COLO668 (cell line): ENCODE results near the gene CDK19.
"Not testable (repeated sequence)": the region's sequence is repeated elsewhere in the genome, so short reads cannot be mapped to it uniquely, and the experiment has no call there.

Experiments
- DNase-seq: peaks from one replicate; lab custom pipeline; 2025; ENCODE audit not compliant: unreplicated experiment; lab: John Stamatoyannopoulos, UW

Gene CDK19

DNA sequence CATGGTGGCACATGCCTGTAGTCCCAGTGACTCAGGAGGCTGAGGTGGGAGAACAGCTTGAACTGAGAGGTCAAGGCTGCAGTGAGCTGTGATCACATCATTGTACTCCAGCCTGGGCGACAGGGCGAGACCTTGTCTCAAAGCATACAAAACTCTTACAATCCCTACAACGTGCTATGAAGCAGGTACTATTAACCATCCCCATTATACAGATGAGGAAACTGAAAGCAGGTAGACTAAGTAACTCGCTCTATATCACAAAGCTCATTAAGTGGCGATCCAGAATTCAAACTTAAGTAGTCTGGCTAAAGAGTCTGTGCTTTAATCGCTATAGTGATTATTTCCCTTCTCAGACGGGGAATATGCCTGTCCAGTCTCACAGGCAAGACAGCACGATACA is 54.7 kb downstream of the CDK19 start:
- DNase-seq, result no peak

DNA sequence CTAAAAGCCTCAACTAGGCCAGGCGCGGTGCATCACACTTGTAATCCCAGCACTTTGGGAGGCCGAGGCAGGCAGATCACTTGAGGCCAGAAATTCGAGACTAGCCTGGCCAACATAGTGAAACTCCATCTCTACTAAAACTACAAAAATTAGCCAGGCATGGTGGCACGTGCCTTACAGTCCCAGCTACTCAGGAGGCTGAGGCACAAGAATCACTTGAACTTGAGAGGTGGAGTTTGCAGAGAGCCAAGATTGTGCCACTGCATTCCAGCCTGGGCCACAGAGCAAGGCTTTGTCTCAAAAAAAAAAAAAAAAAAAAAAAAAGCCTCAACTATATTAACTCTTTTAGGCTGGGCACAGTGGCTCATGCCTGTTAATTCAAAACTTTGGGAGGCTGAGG is 55.2 kb downstream of the CDK19 start:
- not testable (repeated sequence) for DNase-seq

DNA sequence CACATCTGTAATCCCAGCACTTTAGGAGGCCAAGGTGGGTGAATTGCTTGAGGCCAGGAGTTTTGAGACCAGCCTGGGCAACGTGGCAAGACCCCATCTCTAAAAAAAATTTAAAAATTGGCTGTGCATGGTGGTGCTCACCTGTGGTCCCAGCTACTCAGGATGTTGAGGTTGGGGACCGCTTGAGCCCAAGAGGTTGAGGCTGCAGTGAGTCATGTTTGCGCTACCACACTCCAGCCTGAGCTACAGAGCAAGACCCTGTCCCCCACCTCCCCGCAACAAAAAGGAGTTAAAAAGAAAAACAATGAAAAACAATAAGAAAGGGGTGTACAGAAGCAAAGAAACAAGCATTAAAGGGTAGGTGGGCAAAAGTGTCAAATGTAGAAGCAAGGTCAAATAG is 57.3 kb downstream of the CDK19 start:
- no peak for DNase-seq

DNA sequence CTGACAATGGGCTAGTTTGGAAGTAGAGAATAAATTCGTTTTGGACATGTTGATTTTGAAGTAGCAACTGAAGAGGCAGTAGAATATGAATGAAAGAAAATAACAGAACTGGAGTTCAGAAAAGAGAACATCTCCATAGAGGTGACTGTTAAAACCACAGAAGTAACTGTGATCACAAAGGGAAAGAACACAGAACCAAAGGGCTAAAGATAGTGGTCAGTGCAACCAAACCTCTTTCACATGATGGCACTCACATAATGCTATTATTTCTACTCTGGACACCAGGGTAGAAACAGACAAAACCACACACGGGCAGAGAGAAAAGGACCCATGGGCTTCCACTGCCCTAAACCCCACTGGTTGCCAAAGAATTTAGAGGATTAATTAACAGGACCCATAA is 58.5 kb downstream of the CDK19 start:
- DNase-seq, result no peak

DNA sequence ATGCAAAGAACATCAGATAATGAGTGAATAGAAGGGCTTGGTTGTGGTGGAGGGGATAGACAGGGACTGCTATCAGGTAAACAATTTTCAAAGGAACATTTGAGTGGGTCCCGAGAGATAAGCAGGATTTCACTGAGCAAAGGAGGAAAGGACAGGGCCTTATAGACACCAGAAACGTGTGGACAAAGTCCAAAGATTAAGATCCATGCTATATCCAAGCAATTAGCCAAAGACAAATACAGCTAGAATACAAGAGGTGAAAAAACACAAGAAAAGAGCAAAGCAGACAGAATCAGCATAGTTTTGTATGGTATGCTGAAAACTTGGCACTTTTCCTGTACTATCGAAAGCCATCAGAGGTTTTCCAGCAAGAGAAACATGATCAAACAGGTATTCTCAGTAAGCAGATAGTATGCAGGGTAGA is 59.8 kb downstream of the CDK19 start:
- no peak for DNase-seq

DNA sequence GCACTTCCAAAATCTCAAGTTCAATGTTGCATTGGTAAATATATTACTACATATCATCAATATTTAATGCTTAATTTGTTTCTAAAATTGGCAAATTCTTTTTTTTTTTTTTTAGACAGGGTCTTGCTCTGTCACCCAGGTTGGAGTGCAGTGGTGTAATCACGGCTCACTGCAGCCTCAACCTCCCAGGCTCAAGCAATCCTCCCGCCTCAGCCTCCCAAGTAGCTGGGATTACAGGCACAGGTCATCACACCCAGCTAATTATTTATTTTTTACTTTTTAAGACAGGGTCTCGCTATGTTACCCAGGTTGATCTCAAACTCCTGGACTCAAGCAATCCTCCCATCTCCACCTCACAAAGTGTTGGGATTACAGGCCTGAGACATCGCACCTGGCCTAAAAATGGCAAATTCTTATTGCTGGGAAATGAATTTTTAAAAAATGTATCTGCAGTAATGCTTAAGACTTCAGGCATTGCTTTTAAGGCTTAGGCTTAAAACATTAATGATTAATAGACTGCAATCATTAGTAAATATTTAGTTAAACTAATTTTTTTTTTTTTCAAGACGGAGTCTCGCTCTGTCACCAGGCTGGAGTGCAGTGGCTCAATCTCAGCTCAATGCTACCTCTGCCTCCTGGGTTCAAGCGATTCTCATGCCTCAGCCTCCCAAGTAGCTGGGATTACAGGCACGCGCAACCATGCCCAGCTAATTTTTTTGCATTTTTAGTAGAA is 61.2 kb downstream of the CDK19 start:
- not testable (repeated sequence) for DNase-seq

DNA sequence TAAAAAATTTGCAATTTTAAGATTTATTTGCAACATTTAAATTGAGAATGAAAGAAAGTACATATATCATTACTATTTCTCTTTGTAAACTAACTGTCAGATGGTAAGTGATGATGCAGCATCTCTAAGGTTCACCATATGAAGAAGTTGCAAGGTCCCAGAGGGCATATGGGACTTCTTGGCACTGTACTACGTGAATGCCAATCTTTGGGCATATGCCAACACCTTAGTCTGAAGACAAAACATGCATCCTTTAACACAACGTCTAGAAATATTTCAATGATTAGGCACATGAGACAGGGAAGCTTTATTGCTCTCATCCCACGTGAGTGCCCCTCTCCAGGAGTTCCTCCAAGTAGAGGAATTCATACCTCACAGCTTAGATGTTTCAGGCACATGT is 66.8 kb downstream of the CDK19 start:
- DNase-seq, result no peak

DNA sequence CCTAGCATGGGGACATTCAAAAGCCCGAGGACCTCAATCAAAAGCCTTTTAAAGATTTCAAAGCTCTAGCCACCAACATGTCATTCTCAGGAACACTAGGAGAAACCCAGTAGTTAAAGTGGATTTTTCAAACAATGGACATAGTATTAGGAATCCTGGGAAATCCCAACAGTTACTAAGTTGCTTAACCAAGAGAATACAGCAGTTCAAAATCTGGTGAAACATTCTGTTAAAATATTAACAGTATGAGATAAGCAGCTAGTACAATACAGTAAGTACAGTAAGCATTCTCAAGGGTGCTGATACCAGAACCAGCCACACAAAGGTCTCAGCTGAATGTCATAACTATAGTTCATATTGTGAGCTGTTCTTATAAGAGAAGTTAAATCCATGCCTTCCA is 68.6 kb downstream of the CDK19 start:
- DNase-seq, result no peak

DNA sequence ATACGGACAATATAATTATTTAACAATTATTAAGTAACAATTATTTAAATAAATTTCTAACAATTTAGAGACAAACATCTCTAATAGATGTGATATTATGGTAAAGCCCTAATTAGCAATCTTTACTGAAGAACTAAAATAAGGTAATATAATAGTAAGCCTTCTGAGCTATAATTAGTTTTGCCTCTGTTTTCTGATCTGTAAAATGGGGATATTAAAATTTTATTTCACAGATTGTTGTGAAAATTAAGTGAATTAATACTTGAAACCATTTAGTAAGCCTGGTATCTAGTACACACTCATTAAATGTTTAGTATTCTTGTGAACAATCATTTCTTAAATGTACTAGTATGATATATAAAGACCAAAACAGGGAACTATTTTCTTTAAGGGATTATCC is 70.3 kb downstream of the CDK19 start:
- DNase-seq, result no peak

DNA sequence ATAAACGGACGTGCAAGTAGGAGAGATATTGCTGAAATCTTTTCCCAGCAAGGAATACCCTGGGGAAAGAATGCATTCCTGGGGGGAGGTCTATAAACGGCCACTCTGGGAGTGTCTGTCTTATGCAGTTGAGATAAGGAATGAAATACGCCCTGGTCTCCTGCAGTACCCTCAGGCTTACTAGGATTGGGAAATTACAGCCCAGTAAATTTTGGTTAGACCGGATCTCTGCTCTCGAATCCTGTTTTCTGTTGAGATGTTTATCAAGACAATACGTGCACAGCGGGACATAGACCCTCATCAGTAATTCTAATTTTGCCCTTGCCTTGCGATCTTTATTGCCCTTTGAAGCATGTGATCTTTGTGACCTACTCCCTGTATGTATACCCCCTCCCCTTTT is 72.7 kb downstream of the CDK19 start:
- not testable (repeated sequence) for DNase-seq

DNA sequence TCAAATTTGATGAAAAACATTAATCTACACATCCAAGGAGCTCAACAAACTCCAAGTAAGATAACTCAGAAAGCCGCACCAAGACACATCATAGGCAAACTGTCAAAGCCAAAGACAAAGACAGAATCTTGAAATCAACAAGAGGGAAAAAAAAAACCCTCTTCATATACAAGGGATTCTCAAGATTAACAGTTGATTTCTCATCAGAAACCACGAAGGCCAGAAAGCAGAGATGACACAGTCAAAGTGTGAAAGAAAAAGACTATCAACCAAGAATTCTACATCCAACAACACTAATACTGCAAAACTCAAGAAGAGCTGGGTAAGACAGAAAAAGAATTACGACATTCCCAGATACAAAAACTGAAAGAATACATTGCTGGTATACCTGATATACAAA is 73.8 kb downstream of the CDK19 start:
- no peak for DNase-seq

DNA sequence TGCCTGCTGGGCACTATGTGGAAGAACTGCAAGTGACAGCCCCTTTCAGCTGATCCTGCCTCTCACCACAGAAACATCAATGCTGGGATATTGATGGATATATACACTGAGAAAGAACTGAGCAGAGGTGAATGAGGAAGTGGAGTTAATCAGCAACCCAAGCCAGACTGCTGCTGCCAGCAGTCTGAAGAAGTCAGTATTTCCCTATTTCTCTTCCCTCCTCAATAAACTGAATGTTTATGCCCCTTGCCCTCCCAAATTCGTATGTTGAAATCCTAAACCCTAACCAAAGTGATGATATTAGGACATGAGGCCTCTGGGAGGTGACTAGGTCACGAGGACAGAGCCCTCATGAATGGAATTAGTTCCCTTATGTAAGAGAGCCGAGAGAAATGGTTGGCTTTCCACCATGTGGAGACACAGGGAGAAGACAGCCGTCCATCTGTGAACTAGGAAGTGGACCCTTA is 76.3 kb downstream of the CDK19 start:
- no peak for DNase-seq

DNA sequence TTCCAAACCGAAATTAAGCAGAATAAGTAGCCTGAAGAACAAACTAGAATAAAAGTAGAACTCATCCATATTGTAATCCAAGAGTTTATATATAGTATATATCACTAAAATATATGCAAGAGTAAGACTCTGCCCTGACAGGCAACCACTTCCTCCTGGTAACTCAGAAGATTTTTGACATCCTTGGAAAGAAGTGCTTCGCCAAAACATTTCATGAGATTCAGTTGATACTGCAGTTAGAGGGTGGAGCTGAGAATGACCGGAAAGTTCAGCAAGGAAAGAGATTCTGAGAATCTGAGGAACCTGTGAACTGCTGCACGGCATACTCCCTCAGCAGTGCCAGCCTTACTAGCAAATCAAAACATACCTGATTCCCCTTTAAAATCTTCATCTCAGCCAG is 79.6 kb downstream of the CDK19 start:
- DNase-seq, result no peak

DNA sequence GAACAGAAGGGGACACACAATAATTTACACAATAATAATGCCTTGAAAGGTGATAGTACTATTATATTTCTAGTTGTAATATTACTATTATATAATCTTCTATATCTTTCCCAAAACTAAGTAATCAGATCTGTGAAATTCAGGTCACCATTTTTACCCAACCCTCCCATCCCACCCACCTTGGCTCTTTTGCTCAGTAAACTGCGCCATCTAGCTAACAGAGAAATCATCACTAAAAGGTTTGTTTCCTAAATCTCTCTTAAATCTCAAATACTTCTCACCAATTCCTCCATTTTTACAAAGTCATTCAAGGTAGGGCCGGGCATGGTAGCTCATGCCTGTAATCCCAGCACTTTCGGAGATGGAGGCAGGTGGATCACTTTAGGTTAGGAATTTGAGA is 83.4 kb downstream of the CDK19 start:
- no peak for DNase-seq

DNA sequence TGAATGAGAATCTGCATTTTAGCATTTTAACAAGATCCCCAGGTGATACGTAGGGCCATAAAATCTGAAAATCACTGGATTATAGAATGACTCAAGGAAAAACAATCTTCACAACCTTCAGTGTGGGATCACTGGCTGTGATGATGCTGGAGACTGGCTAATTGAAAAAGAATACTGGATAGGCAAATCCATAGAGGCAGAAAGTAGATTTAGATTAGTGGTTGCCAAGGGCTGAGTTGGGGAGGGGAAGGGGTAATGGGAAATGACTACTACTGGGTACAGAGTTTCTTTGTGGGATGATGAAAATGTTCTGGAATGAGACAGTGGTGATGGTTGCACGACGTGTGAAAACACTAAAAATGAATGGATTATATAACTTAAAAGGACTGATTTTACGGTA is 84.1 kb downstream of the CDK19 start:
- DNase-seq, result no peak

DNA sequence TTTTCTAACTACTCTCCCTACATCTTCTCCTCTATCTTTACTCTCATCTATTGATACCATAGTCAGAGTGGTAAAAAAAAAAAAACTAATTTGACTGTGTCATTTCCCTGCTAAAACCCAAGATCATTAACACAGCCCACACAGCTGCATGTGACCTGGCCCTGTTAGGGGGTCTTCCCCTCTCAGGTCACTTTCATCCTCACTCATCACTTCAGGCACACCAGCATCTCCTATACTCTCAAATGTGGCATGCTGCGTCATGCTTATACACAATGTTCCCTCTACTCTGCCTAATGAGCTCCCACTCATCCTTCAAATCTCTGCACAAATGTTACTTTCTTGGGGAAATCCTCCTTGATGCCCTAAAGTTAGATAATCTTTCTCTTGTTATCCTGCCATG is 86.8 kb downstream of the CDK19 start:
- DNase-seq, result no peak

DNA sequence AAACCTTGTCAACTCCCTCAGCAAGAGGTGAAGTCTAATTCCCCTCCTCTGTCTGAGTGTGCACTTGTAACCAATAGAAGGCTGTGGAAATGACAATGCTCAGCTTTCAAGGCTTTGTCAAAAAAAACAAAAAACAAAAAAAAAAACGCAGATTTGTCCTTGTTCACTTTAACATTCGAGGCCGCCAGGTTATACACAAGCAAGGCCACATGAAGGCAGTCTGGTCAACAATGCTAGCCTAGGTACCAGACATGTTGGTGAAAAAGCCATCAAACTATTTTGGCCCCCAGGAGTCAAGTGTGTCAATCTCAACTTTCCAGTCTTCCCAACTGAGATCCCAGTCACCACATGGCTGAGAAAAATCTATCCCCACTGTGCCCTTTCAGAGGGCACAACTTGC is 92.3 kb downstream of the CDK19 start:
- DNase-seq, result no peak

DNA sequence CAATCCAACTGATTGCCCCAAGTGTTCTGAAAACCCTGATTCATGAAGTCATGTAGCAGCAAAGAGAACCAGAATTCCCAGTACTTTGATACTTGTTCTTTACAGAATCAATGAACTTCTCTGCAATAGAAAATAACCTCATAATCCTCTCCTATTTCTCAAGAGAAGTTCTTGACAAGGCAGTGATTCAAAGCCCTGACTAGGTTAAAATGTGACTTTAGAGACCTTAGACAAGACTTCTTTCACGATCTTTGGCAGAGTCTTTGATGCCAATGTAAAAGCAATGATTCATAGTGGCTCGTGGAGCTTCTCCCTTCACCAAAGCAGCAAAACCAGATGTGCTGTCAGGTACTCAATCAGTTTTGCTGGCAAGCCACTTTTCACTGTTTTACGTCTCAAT is 95.2 kb downstream of the CDK19 start:
- DNase-seq, result no peak

DNA sequence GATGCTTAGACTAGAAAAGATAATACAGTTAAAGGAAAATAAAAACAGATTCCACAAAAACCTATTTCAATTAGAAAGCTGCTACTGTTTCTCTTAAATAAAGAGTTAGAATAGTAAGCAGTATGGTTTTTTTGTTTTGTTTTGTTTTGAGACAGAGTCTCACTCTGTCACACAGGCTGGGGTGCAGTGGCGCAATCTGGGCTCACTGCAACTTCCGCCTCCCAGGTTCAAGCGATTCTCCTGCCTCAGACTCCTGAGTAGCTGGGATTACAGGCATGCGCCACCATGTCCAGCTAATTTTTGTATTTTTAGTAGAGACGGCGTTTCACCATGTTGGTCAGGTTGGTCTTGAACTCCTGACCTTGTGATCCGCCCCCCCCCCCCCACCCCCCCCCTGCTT is 95.7 kb downstream of the CDK19 start:
- not testable (repeated sequence) for DNase-seq

DNA sequence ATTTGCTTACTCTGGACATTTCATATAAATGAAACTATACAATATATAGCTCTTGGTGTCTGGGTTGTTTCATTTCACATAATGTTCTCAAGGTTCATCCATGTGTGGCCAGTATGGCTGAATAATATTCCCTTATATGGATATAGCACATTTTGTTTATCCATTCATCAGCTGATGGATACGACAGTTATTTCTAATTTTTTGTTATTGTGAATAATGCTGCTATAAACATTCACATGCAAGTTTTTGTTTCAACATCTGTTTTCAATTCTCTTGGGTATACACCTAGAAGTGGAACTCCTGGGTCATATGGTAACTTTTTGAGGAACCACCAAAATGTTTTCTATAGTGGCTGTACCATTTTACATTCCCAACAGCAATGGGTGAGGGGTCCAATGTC is 101.1 kb downstream of the CDK19 start:
- DNase-seq, result no peak

DNA sequence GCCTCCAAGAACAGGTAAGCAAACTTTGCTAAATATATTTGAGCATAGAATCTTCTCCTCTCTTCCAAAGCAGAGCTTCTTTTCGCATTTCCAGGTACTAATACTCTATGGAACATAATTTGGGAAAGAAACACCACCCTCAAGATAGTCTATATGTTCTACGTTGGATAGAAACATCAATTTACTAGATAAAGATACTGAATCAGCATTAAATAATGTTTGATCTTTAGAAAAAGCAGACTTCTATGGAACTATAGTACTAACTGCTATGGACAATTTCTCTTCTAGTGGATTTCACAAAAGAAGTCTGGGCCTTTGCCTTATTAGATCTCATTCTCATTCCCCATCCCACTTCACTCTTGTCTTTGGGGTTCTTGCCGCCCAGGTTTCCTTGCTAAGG is 103.0 kb downstream of the CDK19 start:
- no peak for DNase-seq

DNA sequence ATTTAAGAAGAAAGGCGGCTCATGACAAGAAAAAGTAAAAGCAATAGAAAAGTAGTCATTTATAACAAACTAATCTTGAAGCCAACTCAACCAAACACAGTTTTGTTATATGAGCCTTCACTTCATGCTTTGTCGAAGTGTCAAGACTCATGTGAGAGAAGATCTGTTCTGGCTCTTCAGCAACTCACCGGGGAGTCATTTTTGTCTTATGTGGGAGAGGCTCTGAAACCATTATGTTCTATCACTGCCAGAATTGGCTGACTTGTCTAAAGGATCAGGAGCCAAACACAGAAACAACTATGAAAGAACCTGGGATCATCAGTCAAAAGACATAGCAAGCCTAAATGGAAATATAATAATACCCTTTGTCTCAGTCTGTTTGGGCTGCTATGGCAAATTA is 105.2 kb downstream of the CDK19 start:
- DNase-seq, result no peak

DNA sequence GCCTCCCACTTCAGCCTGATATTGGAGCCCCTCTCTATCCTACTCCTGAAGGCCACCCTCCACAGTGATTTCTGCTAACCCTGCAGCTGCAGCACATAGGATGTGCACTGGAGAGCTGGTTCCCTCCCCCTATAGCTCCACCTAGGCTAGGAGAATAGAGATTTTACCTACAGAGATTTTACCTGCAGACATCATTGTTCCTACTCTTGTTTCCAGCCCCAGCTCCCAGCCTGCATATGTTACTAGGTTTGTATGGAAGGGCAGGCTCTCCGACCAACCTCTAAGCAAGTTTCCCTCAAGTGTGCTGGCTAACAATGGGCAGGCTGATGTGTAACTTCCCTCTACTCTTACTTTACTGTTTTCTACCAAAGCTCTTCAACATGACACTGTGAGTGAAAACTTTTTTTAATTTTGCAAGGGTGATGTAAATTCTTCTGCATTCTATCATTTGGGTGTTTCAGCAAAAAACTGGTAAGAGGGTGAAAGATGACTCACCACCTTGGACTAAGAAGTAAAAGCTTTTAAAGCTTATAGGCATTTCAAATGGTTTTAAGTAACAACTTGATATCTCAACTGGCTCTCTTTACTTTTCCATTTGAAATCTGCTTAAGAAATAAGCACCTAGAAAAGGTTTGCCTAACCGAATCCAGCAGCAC is 106.8 kb downstream of the CDK19 start:
- no peak for DNase-seq
